ENCODE data around the gene AKAP9.
"Not testable (repeated sequence)": the region's sequence is repeated elsewhere in the genome, so short reads cannot be mapped to it uniquely, and the experiment has no call there.

AKAP9 gene

GRCh38 chr7:91940572-91941341 lies at the start of gene AKAP9:
Gene AKAP9, plus strand, starts transcription at chr7:91940862. Its CDS starts 238 bp downstream, at chr7:91941100.
- DNase-seq, result peak; percentile 93

- DNase-seq, result peak; percentile 93
These were observed 48.5 kb upstream of the AKAP9 start for GRCh38 chr7:91892099-91892705.

- DNase-seq, result peak; percentile 98
These were observed 47.8 kb upstream of the AKAP9 start for GRCh38 chr7:91892821-91893340.

- peak; percentile 72 for DNase-seq
These were observed 47.0 kb upstream of the AKAP9 start for GRCh38 chr7:91893699-91894098.

GRCh38 chr7:91894781-91895480 lies 45.7 kb upstream of the AKAP9 start:
- DNase-seq, result peak; percentile 57

GRCh38 chr7:91898240-91898992 lies 42.2 kb upstream of the AKAP9 start:
- no peak for DNase-seq

GRCh38 chr7:91899563-91899962 lies 41.1 kb upstream of the AKAP9 start:
- no peak for DNase-seq

GRCh38 chr7:91910171-91910570 lies 30.5 kb upstream of the AKAP9 start:
- no peak for DNase-seq

GRCh38 chr7:91911121-91911520 lies 29.5 kb upstream of the AKAP9 start:
- DNase-seq, result no peak

GRCh38 chr7:91912494-91912893 lies 28.2 kb upstream of the AKAP9 start:
- DNase-seq, result no peak

- DNase-seq, result no peak
These were observed 27.1 kb upstream of the AKAP9 start for GRCh38 chr7:91913612-91914011.

GRCh38 chr7:91915401-91916050 lies 25.1 kb upstream of the AKAP9 start:
- no peak for DNase-seq

- DNase-seq, result no peak
These were observed 24.6 kb upstream of the AKAP9 start for GRCh38 chr7:91916051-91916440.

- DNase-seq, result no peak
These were observed 22.3 kb upstream of the AKAP9 start for GRCh38 chr7:91918356-91918755.

- DNase-seq, result no peak
These were observed 17.8 kb upstream of the AKAP9 start for GRCh38 chr7:91922857-91923256.

- DNase-seq, result no peak
These were observed 12.8 kb upstream of the AKAP9 start for GRCh38 chr7:91927912-91928311.

GRCh38 chr7:91929463-91929862 lies 11.2 kb upstream of the AKAP9 start:
- DNase-seq, result no peak

GRCh38 chr7:91940171-91940570 lies 491 bp upstream of the AKAP9 start:
- peak; percentile 89 for DNase-seq

- DNase-seq, result peak; percentile 93
These were observed 788 bp downstream of the AKAP9 start for GRCh38 chr7:91941450-91941849.

GRCh38 chr7:91942312-91942711 lies 1.6 kb downstream of the AKAP9 start:
- DNase-seq, result peak; percentile 44

GRCh38 chr7:91944970-91945369 lies 4.3 kb downstream of the AKAP9 start:
- not testable (repeated sequence) for DNase-seq

- DNase-seq, result no peak
These were observed 4.8 kb downstream of the AKAP9 start for GRCh38 chr7:91945476-91945875.

Measured in NCI-H82 (cell line).